Peyer's patch (tissue), 4 donors: ENCODE measurements around the gene MTMR1.

ENCODE experiments used
- CTCF ChIP-seq, 6 experiments: fragments of 450-650 bp in 4 of 6; fragments of 200-600 bp in 2 of 6; sonication (generic) in 1 of 6; IDR thresholded peaks; one replicate each; pipeline ENCODE4 v1.5.1; 2017 to 2019; ENCODE audit warnings: antibody characterized with exemption in 6 of 6, mild to moderate bottlenecking in 3 of 6, moderate library complexity in 1 of 6
- POLR2A ChIP-seq, 2 donors: fragments of 450-650 bp; IDR thresholded peaks; one replicate each; pipeline ENCODE4 v1.5.1; 2017; ENCODE audit warnings: antibody characterized with exemption in 2 of 2, mild to moderate bottlenecking in 2 of 2, moderate library complexity in 2 of 2

DNA sequence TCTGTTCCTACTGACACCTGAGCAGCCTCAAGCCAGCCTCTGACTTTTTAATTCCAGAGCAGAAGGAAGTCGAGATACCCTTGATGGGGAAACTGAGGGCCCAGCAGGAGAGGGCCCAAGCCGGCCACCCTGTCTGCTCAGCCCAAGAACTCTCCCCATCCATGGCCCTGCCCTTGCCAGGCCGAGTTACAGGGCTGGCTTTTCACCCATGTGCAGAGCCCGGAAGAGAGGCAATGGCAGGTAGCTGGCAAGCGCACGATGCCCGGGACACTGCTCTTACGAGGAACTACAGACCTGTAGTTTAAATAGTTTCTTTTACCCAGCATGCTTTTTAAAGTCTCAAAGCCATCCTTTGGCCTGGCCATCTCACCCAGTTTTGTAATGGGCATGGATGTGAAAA is 79.9 kb downstream of the MTMR1 start:
- TF ChIP-seq CTCF (IDR thresholded peaks at IDR 0.05) = no peak
- TF ChIP-seq POLR2A (IDR thresholded peaks at IDR 0.05) = no peak
